ENCODE data around the gene ANTXR2.

DNA sequence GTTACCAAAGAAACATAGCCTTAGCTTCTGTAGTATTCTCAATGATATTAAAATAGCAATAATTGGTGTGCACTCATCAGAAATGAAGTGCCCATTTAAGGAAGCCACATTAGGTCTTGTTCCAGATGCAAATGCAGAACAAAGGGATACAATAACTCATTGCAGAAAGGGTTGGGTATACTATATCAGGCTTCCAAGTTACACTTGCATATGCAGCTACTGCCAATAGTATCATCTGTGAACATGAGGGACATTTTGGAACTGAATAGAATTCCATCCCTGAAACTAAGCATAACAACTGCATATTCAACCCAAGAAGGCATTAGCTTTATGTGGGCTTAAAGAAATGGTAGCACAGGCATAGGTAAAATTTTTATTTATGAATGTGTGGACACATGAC is 167.8 kb downstream of the ANTXR2 start:
- TF ChIP-seq, protein P1, sequence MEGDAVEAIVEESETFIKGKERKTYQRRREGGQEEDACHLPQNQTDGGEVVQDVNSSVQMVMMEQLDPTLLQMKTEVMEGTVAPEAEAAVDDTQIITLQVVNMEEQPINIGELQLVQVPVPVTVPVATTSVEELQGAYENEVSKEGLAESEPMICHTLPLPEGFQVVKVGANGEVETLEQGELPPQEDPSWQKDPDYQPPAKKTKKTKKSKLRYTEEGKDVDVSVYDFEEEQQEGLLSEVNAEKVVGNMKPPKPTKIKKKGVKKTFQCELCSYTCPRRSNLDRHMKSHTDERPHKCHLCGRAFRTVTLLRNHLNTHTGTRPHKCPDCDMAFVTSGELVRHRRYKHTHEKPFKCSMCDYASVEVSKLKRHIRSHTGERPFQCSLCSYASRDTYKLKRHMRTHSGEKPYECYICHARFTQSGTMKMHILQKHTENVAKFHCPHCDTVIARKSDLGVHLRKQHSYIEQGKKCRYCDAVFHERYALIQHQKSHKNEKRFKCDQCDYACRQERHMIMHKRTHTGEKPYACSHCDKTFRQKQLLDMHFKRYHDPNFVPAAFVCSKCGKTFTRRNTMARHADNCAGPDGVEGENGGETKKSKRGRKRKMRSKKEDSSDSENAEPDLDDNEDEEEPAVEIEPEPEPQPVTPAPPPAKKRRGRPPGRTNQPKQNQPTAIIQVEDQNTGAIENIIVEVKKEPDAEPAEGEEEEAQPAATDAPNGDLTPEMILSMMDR (IDR thresholded peaks at IDR 0.05; ENCODE audit: low read length) = no peak
- no peak for TF ChIP-seq EZH2 (IDR thresholded peaks at IDR 0.05; ENCODE audit: borderline replicate concordance, low read length)
